Measurements from ENCODE around the gene REV3L. TPM values are rescaled to one million over a fixed set of nuclear protein-coding genes. Genes with fewer than 3 reads are reported as not detected.
A peak's percentile ranks its signal among the peaks of the same experiment; 100 is the strongest.
"Not testable (repeated sequence)": the region's sequence is repeated elsewhere in the genome, so short reads cannot be mapped to it uniquely, and the experiment has no call there.

REV3L gene
- polyA plus RNA-seq, 2 donors, result 5.2 to 6.0 TPM

GRCh38 chr6:111483736-111484632 is 966 bp upstream of the REV3L start:
- H3K27me3 ChIP-seq (ENCODE audit: control insufficient read depth in 1 of 2, insufficient read depth in 2 of 2, low read length in 2 of 2), result no peaks in the 10 kb centered on the region
- no peaks in the 10 kb centered on the region for H3K4me1 ChIP-seq (ENCODE audit: control insufficient read depth in 2 of 2, insufficient read depth in 2 of 2, low read length in 1 of 2)
- H3K9me3 ChIP-seq (ENCODE audit: control insufficient read depth in 2 of 2, insufficient read depth in 1 of 2, low read depth in 1 of 2, low read length in 1 of 2), result no peaks in the 10 kb centered on the region
- H3K36me3 ChIP-seq (ENCODE audit: control insufficient read depth in 2 of 2, insufficient read depth in 2 of 2, low read length in 1 of 2), result no peaks in the 10 kb centered on the region
- WGBS, 2 donors, result 0 to 1% methylated on average over 54 to 66 of the region's 66 CpGs
- H3K27ac ChIP-seq (ENCODE audit: low read depth in 2 of 2, low read length in 1 of 2), result peak overlapping the region; percentile 93 to 98
- H3K4me3 ChIP-seq (ENCODE audit: low read depth in 1 of 2, low read length in 2 of 2), result peak overlapping the region; percentile 83 to 94

- Histone ChIP-seq H3K27ac (ENCODE audit: low read depth in 2 of 2, low read length in 1 of 2) (peak overlapping the region; percentile 93 to 98), H3K4me3 (ENCODE audit: low read depth in 1 of 2, low read length in 2 of 2) (peak overlapping the region; percentile 83 to 94), H3K36me3 (ENCODE audit: control insufficient read depth in 2 of 2, insufficient read depth in 2 of 2, low read length in 1 of 2) (no peaks in the 10 kb centered on the region), H3K4me1 (ENCODE audit: control insufficient read depth in 2 of 2, insufficient read depth in 2 of 2, low read length in 1 of 2) (peaks cover 0 to 1% of the 10 kb centered on the region in 2 donors), H3K9me3 (ENCODE audit: control insufficient read depth in 2 of 2, insufficient read depth in 1 of 2, low read depth in 1 of 2, low read length in 1 of 2) (no peaks in the 10 kb centered on the region), H3K27me3 (ENCODE audit: control insufficient read depth in 1 of 2, insufficient read depth in 2 of 2, low read length in 2 of 2) (no peaks in the 10 kb centered on the region)
- 1% methylated on average over 56 to 88 of the region's 88 CpGs for WGBS, 2 donors
Measured at GRCh38 chr6:111482188-111482958, 645 bp downstream of the REV3L start.

- H3K36me3 ChIP-seq (ENCODE audit: control insufficient read depth in 2 of 2, insufficient read depth in 2 of 2, low read length in 1 of 2), result no peaks in the 10 kb centered on the region
- peak overlapping the region; percentile 83 to 94 for H3K4me3 ChIP-seq (ENCODE audit: low read depth in 1 of 2, low read length in 2 of 2)
- WGBS, 2 donors, result 2 to 3% methylated on average over 8 of the region's 8 CpGs
- peak overlapping the region; percentile 93 to 98 for H3K27ac ChIP-seq (ENCODE audit: low read depth in 2 of 2, low read length in 1 of 2)
- H3K4me1 ChIP-seq (ENCODE audit: control insufficient read depth in 2 of 2, insufficient read depth in 2 of 2, low read length in 1 of 2), result peaks cover 0 to 3% of the 10 kb centered on the region in 2 donors
- H3K9me3 ChIP-seq (ENCODE audit: control insufficient read depth in 2 of 2, insufficient read depth in 1 of 2, low read depth in 1 of 2, low read length in 1 of 2), result no peaks in the 10 kb centered on the region
- H3K27me3 ChIP-seq (ENCODE audit: control insufficient read depth in 1 of 2, insufficient read depth in 2 of 2, low read length in 2 of 2), result no peaks in the 10 kb centered on the region
Measured at GRCh38 chr6:111481836-111482187, 1.2 kb downstream of the REV3L start.

GRCh38 chr6:111480988-111481822 is 1.8 kb downstream of the REV3L start:
- no peaks in the 10 kb centered on the region for H3K9me3 ChIP-seq (ENCODE audit: control insufficient read depth in 2 of 2, insufficient read depth in 1 of 2, low read depth in 1 of 2, low read length in 1 of 2)
- WGBS, 2 donors, result 35 to 36% methylated on average over 6 of the region's 6 CpGs
- peaks cover 0 to 3% of the 10 kb centered on the region in 2 donors for H3K4me1 ChIP-seq (ENCODE audit: control insufficient read depth in 2 of 2, insufficient read depth in 2 of 2, low read length in 1 of 2)
- H3K27me3 ChIP-seq (ENCODE audit: control insufficient read depth in 1 of 2, insufficient read depth in 2 of 2, low read length in 2 of 2), result no peaks in the 10 kb centered on the region
- peak overlapping the region in 1 of 2 donors; percentile 98 for H3K27ac ChIP-seq (ENCODE audit: low read depth in 2 of 2, low read length in 1 of 2)
- no peaks in the 10 kb centered on the region for H3K36me3 ChIP-seq (ENCODE audit: control insufficient read depth in 2 of 2, insufficient read depth in 2 of 2, low read length in 1 of 2)
- peak overlapping the region; percentile 83 to 94 for H3K4me3 ChIP-seq (ENCODE audit: low read depth in 1 of 2, low read length in 2 of 2)

- Histone ChIP-seq H3K4me3 (ENCODE audit: low read depth in 1 of 2, low read length in 2 of 2) (no peak overlapping the region), H3K27me3 (ENCODE audit: control insufficient read depth in 1 of 2, insufficient read depth in 2 of 2, low read length in 2 of 2) (no peaks in the 10 kb centered on the region), H3K36me3 (ENCODE audit: control insufficient read depth in 2 of 2, insufficient read depth in 2 of 2, low read length in 1 of 2) (no peaks in the 10 kb centered on the region), H3K9me3 (ENCODE audit: control insufficient read depth in 2 of 2, insufficient read depth in 1 of 2, low read depth in 1 of 2, low read length in 1 of 2) (no peaks in the 10 kb centered on the region), H3K4me1 (ENCODE audit: control insufficient read depth in 2 of 2, insufficient read depth in 2 of 2, low read length in 1 of 2) (peaks cover 0 to 3% of the 10 kb centered on the region in 2 donors), H3K27ac (ENCODE audit: low read depth in 2 of 2, low read length in 1 of 2) (peak overlapping the region in 1 of 2 donors; percentile 31)
- 31 to 32% methylated on average over 1 of the region's 1 CpG for WGBS, 2 donors
Measured at GRCh38 chr6:111478749-111479148, 4.3 kb downstream of the REV3L start.

- Histone ChIP-seq H3K4me1 (ENCODE audit: control insufficient read depth in 2 of 2, insufficient read depth in 2 of 2, low read length in 1 of 2) (peaks cover 0 to 3% of the 10 kb centered on the region in 2 donors), H3K27me3 (ENCODE audit: control insufficient read depth in 1 of 2, insufficient read depth in 2 of 2, low read length in 2 of 2) (no peaks in the 10 kb centered on the region), H3K4me3 (ENCODE audit: low read depth in 1 of 2, low read length in 2 of 2) (no peak overlapping the region), H3K36me3 (ENCODE audit: control insufficient read depth in 2 of 2, insufficient read depth in 2 of 2, low read length in 1 of 2) (no peaks in the 10 kb centered on the region), H3K27ac (ENCODE audit: low read depth in 2 of 2, low read length in 1 of 2) (no peak overlapping the region), H3K9me3 (ENCODE audit: control insufficient read depth in 2 of 2, insufficient read depth in 1 of 2, low read depth in 1 of 2, low read length in 1 of 2) (no peaks in the 10 kb centered on the region)
- 29 to 31% methylated on average over 3 of the region's 3 CpGs for WGBS, 2 donors
Measured at GRCh38 chr6:111478064-111478476, 4.9 kb downstream of the REV3L start.

GRCh38 chr6:111477481-111477938 is 5.5 kb downstream of the REV3L start:
- Histone ChIP-seq H3K27me3 (ENCODE audit: control insufficient read depth in 1 of 2, insufficient read depth in 2 of 2, low read length in 2 of 2) (no peaks in the 10 kb centered on the region), H3K4me3 (ENCODE audit: low read depth in 1 of 2, low read length in 2 of 2) (no peak overlapping the region), H3K27ac (ENCODE audit: low read depth in 2 of 2, low read length in 1 of 2) (no peak overlapping the region), H3K36me3 (ENCODE audit: control insufficient read depth in 2 of 2, insufficient read depth in 2 of 2, low read length in 1 of 2) (no peaks in the 10 kb centered on the region), H3K9me3 (ENCODE audit: control insufficient read depth in 2 of 2, insufficient read depth in 1 of 2, low read depth in 1 of 2, low read length in 1 of 2) (no peaks in the 10 kb centered on the region), H3K4me1 (ENCODE audit: control insufficient read depth in 2 of 2, insufficient read depth in 2 of 2, low read length in 1 of 2) (peaks cover 0 to 3% of the 10 kb centered on the region in 2 donors)
- WGBS, 2 donors, result 79 to 83% methylated on average over 1 of the region's 1 CpG

GRCh38 chr6:111476061-111476460 is 7.0 kb downstream of the REV3L start:
- H3K4me3 ChIP-seq (ENCODE audit: low read depth in 1 of 2, low read length in 2 of 2); H3K4me1 ChIP-seq (ENCODE audit: control insufficient read depth in 2 of 2, insufficient read depth in 2 of 2, low read length in 1 of 2); H3K9me3 ChIP-seq (ENCODE audit: control insufficient read depth in 2 of 2, insufficient read depth in 1 of 2, low read depth in 1 of 2, low read length in 1 of 2); H3K36me3 ChIP-seq (ENCODE audit: control insufficient read depth in 2 of 2, insufficient read depth in 2 of 2, low read length in 1 of 2); H3K27me3 ChIP-seq (ENCODE audit: control insufficient read depth in 1 of 2, insufficient read depth in 2 of 2, low read length in 2 of 2); H3K27ac ChIP-seq (ENCODE audit: low read depth in 2 of 2, low read length in 1 of 2): not testable (repeated sequence)
- 94 to 97% methylated on average over 3 of the region's 3 CpGs for WGBS, 2 donors

GRCh38 chr6:111474771-111475170 is 8.2 kb downstream of the REV3L start:
- Histone ChIP-seq H3K36me3 (ENCODE audit: control insufficient read depth in 2 of 2, insufficient read depth in 2 of 2, low read length in 1 of 2) (no peaks in the 10 kb centered on the region), H3K4me1 (ENCODE audit: control insufficient read depth in 2 of 2, insufficient read depth in 2 of 2, low read length in 1 of 2) (peaks cover 0 to 3% of the 10 kb centered on the region in 2 donors), H3K27ac (ENCODE audit: low read depth in 2 of 2, low read length in 1 of 2) (no peak overlapping the region), H3K27me3 (ENCODE audit: control insufficient read depth in 1 of 2, insufficient read depth in 2 of 2, low read length in 2 of 2) (no peaks in the 10 kb centered on the region), H3K9me3 (ENCODE audit: control insufficient read depth in 2 of 2, insufficient read depth in 1 of 2, low read depth in 1 of 2, low read length in 1 of 2) (no peaks in the 10 kb centered on the region), H3K4me3 (ENCODE audit: low read depth in 1 of 2, low read length in 2 of 2) (no peak overlapping the region)
- WGBS, 2 donors, result 76 to 80% methylated on average over 2 of the region's 2 CpGs

Measured in esophagus (tissue), 2 donors.